ENCODE results near the gene HCRTR1.
A peak's percentile ranks its signal among the peaks of the same experiment; 100 is the strongest.

HCRTR1 gene

GRCh38 chr1:31576201-31576669 lies 41.3 kb upstream of the HCRTR1 start, which contains the start of gene TINAGL1:
Gene TINAGL1 (plus strand): TSS chr1:31576515. CDS start chr1:31577149, 634 bp downstream.
- CTCF ChIA-PET = no interaction called here
- H3K27ac ChIP-seq = peak within 1 kb of the TSS; percentile 92
- POLR2A ChIA-PET (ENCODE audit: low non-redundant PET) = no interaction called here
- TF ChIP-seq, protein P1, sequence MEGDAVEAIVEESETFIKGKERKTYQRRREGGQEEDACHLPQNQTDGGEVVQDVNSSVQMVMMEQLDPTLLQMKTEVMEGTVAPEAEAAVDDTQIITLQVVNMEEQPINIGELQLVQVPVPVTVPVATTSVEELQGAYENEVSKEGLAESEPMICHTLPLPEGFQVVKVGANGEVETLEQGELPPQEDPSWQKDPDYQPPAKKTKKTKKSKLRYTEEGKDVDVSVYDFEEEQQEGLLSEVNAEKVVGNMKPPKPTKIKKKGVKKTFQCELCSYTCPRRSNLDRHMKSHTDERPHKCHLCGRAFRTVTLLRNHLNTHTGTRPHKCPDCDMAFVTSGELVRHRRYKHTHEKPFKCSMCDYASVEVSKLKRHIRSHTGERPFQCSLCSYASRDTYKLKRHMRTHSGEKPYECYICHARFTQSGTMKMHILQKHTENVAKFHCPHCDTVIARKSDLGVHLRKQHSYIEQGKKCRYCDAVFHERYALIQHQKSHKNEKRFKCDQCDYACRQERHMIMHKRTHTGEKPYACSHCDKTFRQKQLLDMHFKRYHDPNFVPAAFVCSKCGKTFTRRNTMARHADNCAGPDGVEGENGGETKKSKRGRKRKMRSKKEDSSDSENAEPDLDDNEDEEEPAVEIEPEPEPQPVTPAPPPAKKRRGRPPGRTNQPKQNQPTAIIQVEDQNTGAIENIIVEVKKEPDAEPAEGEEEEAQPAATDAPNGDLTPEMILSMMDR (conservative IDR thresholded peaks at IDR 0.05; ENCODE audit: low read depth) = no peak
- peak; percentile 83 for DNase-seq (ENCODE audit: low spot score)

GRCh38 chr1:31576743-31577455 lies 40.6 kb upstream of the HCRTR1 start:
- POLR2A ChIA-PET (ENCODE audit: low non-redundant PET) = no interaction called here
- peak overlapping the region; percentile 92 for H3K27ac ChIP-seq
- CTCF ChIA-PET = interaction anchor here (0.7 to 1.0 kb wide), 2 partner anchors 17 to 93 kb away, joined by 3 read pairs; no protein-coding TSS in a partner anchor
- no peak for DNase-seq (ENCODE audit: low spot score)
- TF ChIP-seq, protein P1 (conservative IDR thresholded peaks at IDR 0.05; ENCODE audit: low read depth) = no peak

DNA sequence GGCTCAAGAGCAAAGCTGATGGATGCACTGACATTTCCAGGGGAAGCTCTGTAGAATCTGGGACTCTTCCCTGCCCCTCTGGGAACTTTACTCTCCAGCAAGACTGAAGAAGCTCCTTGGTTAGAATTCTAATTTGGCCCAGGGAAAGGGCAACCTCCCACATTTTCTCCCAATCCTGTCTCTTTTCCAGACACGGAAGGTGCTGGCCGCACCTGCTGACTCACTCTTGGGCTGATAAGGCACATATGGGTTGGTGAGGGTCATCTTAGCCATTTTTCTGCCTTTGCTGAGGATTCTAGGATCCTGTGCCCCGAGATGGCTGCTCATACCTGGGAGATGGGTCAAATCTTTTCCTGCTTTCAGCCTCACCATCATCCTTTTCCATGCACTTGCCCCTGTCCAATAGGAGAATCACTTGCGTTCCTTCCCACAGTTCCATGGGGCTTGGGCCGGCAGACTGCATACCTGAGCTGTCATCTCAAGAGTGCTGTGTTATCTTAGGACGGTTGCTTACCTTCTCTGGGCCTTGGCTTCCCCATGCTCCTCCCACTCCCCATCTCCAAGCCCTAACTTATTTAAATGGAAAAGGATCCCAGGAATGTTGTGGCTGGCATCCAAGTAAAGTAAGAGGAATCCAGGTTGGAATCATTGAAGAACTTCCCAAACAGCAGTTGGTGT lies 39.8 kb upstream of the HCRTR1 start:
- H3K27ac ChIP-seq = peak overlapping the region; percentile 92
- ChIA-PET CTCF (interaction anchor here (0.7 to 1.0 kb wide), 3 partner anchors 10 to 92 kb away, joined by 3 read pairs; no protein-coding TSS in a partner anchor), POLR2A (ENCODE audit: low non-redundant PET) (no interaction called here)
- TF ChIP-seq, protein P1 (conservative IDR thresholded peaks at IDR 0.05; ENCODE audit: low read depth) = no peak
- DNase-seq (ENCODE audit: low spot score) = peak; percentile 69

DNA sequence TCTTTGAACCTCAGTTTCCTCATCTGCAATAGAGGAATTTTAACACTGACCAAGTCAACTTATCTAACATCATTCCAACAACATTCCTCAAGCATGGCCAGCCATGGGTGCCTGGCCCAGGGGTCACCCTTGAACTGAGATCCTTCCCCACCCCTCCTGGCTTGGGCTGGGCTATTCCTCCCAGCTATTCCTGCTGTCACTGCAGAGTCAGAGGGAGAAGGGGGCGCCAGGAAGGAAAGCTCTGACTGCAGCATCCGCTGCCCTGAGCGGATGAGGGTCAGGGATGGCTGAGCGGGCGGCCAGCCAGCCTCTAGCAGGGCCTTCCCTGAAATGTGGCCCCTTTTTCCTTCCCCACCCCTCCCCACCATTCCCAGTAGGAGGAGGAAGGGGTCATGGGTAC lies 38.1 kb upstream of the HCRTR1 start:
- H3K27ac ChIP-seq = peak overlapping the region; percentile 41
- ChIA-PET POLR2A (ENCODE audit: low non-redundant PET) (no interaction called here), CTCF (interaction anchor here (0.9 kb wide), 1 partner anchor 395 kb away, joined by 3 read pairs; no protein-coding TSS in a partner anchor)
- TF ChIP-seq, protein P1 (conservative IDR thresholded peaks at IDR 0.05; ENCODE audit: low read depth) = no peak
- DNase-seq (ENCODE audit: low spot score) = no peak

DNA sequence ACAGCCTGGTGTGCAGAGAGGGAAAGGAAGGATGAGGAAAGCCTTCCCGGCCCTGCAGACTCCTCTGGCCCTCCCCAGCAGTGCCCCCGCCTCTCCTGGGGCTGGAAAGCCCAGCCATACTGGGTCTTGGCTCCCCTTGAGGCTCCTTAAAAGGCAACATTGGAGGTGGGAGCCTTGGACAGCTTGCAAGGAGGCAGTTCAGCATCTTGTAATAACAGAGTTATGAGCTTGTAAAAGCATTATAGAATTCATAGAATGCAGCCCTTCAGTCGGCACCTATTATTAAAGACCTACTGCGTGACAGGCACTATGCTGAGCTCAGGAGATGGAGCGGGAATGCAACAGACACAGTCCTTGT lies 37.0 kb upstream of the HCRTR1 start:
- POLR2A ChIA-PET (ENCODE audit: low non-redundant PET) = no interaction called here
- peak overlapping the region; percentile 41 for H3K27ac ChIP-seq
- CTCF ChIA-PET = interaction anchor here (0.6 kb wide), 1 partner anchor 17 kb away, joined by 3 read pairs; no protein-coding TSS in a partner anchor

More for the DNA sequence above, 37.0 kb upstream of the HCRTR1 start:
- TF ChIP-seq, protein P1 (conservative IDR thresholded peaks at IDR 0.05; ENCODE audit: low read depth) = no peak
- DNase-seq (ENCODE audit: low spot score) = no peak
